MCF 10A (cell line): ENCODE data around the gene PABPN1. TPM values are rescaled to one million over a fixed set of nuclear protein-coding genes. Genes with fewer than 3 reads are reported as not detected.

Experiments used
- BruUV-seq: library from RNA; stranded (reverse); fragments of 400-500 nt; replicated peaks from 2 replicates; lab custom pipeline; 2021; lab: Mats Ljungman, UMichigan
- CTCF ChIA-PET: fragments of 300-600 bp; sonication (Branson Sonifier 250); formaldehyde crosslinking; extraction: SDS; loops from one replicate; lab custom pipeline; 2021; ENCODE audit warnings: antibody characterized with exemption, inconsistent platforms; lab: Yijun Ruan, JAX
- POLR2A ChIA-PET: fragments of 300-600, 350-650 bp; sonication (Branson Sonifier 250); formaldehyde crosslinking; extraction: SDS; loops from one replicate; lab custom pipeline; 2020; ENCODE audit warnings: antibody characterized with exemption, inconsistent platforms; lab: Yijun Ruan, JAX
- DNase-seq: peaks from one replicate; pipeline ENCODE4 v3.0.0-alpha.2; 2018; ENCODE audit not compliant: unreplicated experiment
- H3K27ac Mint-ChIP-seq: one replicate; pipeline ENCODE4 v1.8.0; 2022; ENCODE audit warnings: mild to moderate bottlenecking, low read depth, mixed read lengths; ENCODE audit not compliant: unreplicated experiment
- H3K27me3 Mint-ChIP-seq: one replicate; pipeline ENCODE4 v1.8.0; 2022; ENCODE audit warnings: mixed read lengths; ENCODE audit not compliant: insufficient read depth, unreplicated experiment
- H3K36me3 Mint-ChIP-seq: one replicate; pipeline ENCODE4 v1.8.0; 2022; ENCODE audit warnings: mild to moderate bottlenecking, moderate library complexity, mixed read lengths; ENCODE audit not compliant: insufficient read depth, unreplicated experiment
- H3K4me1 Mint-ChIP-seq: one replicate; pipeline ENCODE4 v1.8.0; 2022; ENCODE audit warnings: mixed read lengths; ENCODE audit not compliant: insufficient read depth, unreplicated experiment
- H3K4me3 Mint-ChIP-seq: one replicate; pipeline ENCODE4 v1.8.0; 2022; ENCODE audit warnings: mild to moderate bottlenecking, moderate library complexity, mixed read lengths; ENCODE audit not compliant: unreplicated experiment
- H3K9me3 Mint-ChIP-seq: one replicate; pipeline ENCODE4 v1.8.0; 2022; ENCODE audit warnings: mixed read lengths; ENCODE audit not compliant: unreplicated experiment
- CTCF ChIP-seq: fragments of 200-600 bp; IDR thresholded peaks from one replicate; pipeline ENCODE4 v1.8.0; 2022; ENCODE audit warnings: antibody characterized with exemption, mild to moderate bottlenecking; ENCODE audit not compliant: unreplicated experiment
- intact Hi-C: fragments of 100-400 bp; cut with micrococcal nuclease; formaldehyde crosslinking; loops from 2 replicates; pipeline ENCODE4 v1.14.1; 2022
- total RNA-seq: library from RNA; stranded (reverse); gene quantifications from 2 replicates; pipeline ENCODE4 v1.2.3, GENCODE V29; 2022

PABPN1 gene
- total RNA-seq, 1 experiment from 2014 or later = 153 TPM

GRCh38 chr14:23339506-23340268, 18.4 kb downstream of the PABPN1 start:
- no peak for DNase-seq
- POLR2A ChIA-PET = interaction anchor here (1.5 kb wide), 1 partner anchor 18 kb away, joined by 6 read pairs; the partner anchor contains the start of gene PABPN1
- Mint-ChIP-seq H3K4me3 (no peak overlapping the region), H3K36me3 (no peaks in the 10 kb centered on the region), H3K9me3 (no peaks in the 10 kb centered on the region), H3K27me3 (no peaks in the 10 kb centered on the region), H3K27ac (no peak overlapping the region), H3K4me1 (no peaks in the 10 kb centered on the region)
- intact Hi-C loops = no loop called here
- CTCF ChIA-PET = no interaction called here
- TF ChIP-seq CTCF = no peak
- no TSS peak for BruUV-seq

GRCh38 chr14:23344481-23344880, 23.2 kb downstream of the PABPN1 start:
- TF ChIP-seq CTCF = no peak
- ChIA-PET POLR2A (no interaction called here), CTCF (no interaction called here)
- Mint-ChIP-seq H3K4me3 (no peak overlapping the region), H3K9me3 (no peaks in the 10 kb centered on the region), H3K27me3 (peaks cover 7% of the 10 kb centered on the region), H3K27ac (no peak overlapping the region), H3K4me1 (no peaks in the 10 kb centered on the region), H3K36me3 (no peaks in the 10 kb centered on the region)
- DNase-seq = no peak
- intact Hi-C loops = no loop called here
- BruUV-seq = no TSS peak

GRCh38 chr14:23345987-23346692, 24.9 kb downstream of the PABPN1 start:
- peaks cover 24% of the 10 kb centered on the region for H3K27me3 Mint-ChIP-seq
- no peaks in the 10 kb centered on the region for H3K36me3 Mint-ChIP-seq
- BruUV-seq = no TSS peak
- H3K4me1 Mint-ChIP-seq = no peaks in the 10 kb centered on the region
- no peak for DNase-seq
- ChIA-PET CTCF (interaction anchor here (0.6 to 1.9 kb wide), 6 partner anchors 10 to 461 kb away, joined by 3 to 6 read pairs (median 3); no protein-coding TSS in a partner anchor), POLR2A (no interaction called here)
- peaks cover 7% of the 10 kb centered on the region for H3K9me3 Mint-ChIP-seq
- no peak overlapping the region for H3K27ac Mint-ChIP-seq
- intact Hi-C loops = no loop called here
- TF ChIP-seq CTCF = no peak
- no peak overlapping the region for H3K4me3 Mint-ChIP-seq

GRCh38 chr14:23346693-23347405, 25.6 kb downstream of the PABPN1 start:
- no TSS peak for BruUV-seq
- H3K36me3 Mint-ChIP-seq = no peaks in the 10 kb centered on the region
- peaks cover 30% of the 10 kb centered on the region for H3K27me3 Mint-ChIP-seq
- H3K4me3 Mint-ChIP-seq = no peak overlapping the region
- H3K27ac Mint-ChIP-seq = no peak overlapping the region
- ChIA-PET POLR2A (no interaction called here), CTCF (interaction anchor here (0.8 to 1.9 kb wide), 3 partner anchors 11 to 33 kb away, joined by 3 to 6 read pairs (median 3); no protein-coding TSS in a partner anchor)
- no peak for TF ChIP-seq CTCF
- no peak for DNase-seq
- H3K4me1 Mint-ChIP-seq = no peaks in the 10 kb centered on the region
- intact Hi-C loops = no loop called here
- H3K9me3 Mint-ChIP-seq = peaks cover 7% of the 10 kb centered on the region
